ENCODE data around the gene F11R. TPM values are rescaled to one million over a fixed set of nuclear protein-coding genes. Genes with fewer than 3 reads are reported as not detected.
"Not testable (repeated sequence)": the region's sequence is repeated elsewhere in the genome, so short reads cannot be mapped to it uniquely, and the experiment has no call there.

Gene F11R
- total RNA-seq, 1 donor from 2014 or later = 178 TPM

GRCh38 chr1:161037661-161038522 is 16.9 kb upstream of the F11R start:
- intact Hi-C loops (cut with DNase I) = no loop called here
- Histone ChIP-seq H3K27ac (peak overlapping the region; percentile 76), H3K9me3 (no peaks in the 10 kb centered on the region), H3K4me1 (peaks cover 22% of the 10 kb centered on the region), H3K4me3 (peak overlapping the region; percentile 47 to 50), H3K27me3 (no peaks in the 10 kb centered on the region), H3K36me3 (peaks cover 0 to 38% of the 10 kb centered on the region in 2 donors)
- DNase-seq (ENCODE audit: extremely low spot score in 2 of 2) = no peak
- no peak for TF ChIP-seq CTCF (IDR thresholded peaks at IDR 0.05)
- no peak for TF ChIP-seq POLR2AphosphoS5 (IDR thresholded peaks at IDR 0.05; ENCODE audit: insufficient read depth in 1 of 2, low read depth in 1 of 2)
- TF ChIP-seq POLR2A (IDR thresholded peaks at IDR 0.05) = no peak

GRCh38 chr1:161033751-161034150 is 12.8 kb upstream of the F11R start:
- Histone ChIP-seq H3K9me3 (no peaks in the 10 kb centered on the region), H3K27me3 (no peaks in the 10 kb centered on the region), H3K36me3 (no peaks in the 10 kb centered on the region), H3K27ac (no peak overlapping the region), H3K4me3 (no peak overlapping the region), H3K4me1 (peaks cover 11% of the 10 kb centered on the region)
- no peak for TF ChIP-seq CTCF (IDR thresholded peaks at IDR 0.05)
- TF ChIP-seq POLR2AphosphoS5 (IDR thresholded peaks at IDR 0.05; ENCODE audit: insufficient read depth in 1 of 2, low read depth in 1 of 2) = no peak
- no peak for TF ChIP-seq POLR2A (IDR thresholded peaks at IDR 0.05)
- intact Hi-C loops (cut with DNase I) = no loop called here
- no peak for DNase-seq (ENCODE audit: extremely low spot score in 2 of 2)

GRCh38 chr1:161032409-161032808 is 11.5 kb upstream of the F11R start:
- Histone ChIP-seq H3K9me3 (no peaks in the 10 kb centered on the region), H3K27ac (no peak overlapping the region), H3K27me3 (no peaks in the 10 kb centered on the region), H3K36me3 (no peaks in the 10 kb centered on the region), H3K4me3 (no peak overlapping the region), H3K4me1 (no peaks in the 10 kb centered on the region)
- TF ChIP-seq POLR2AphosphoS5 (IDR thresholded peaks at IDR 0.05; ENCODE audit: insufficient read depth in 1 of 2, low read depth in 1 of 2) (no peak), POLR2A (IDR thresholded peaks at IDR 0.05) (no peak), CTCF (IDR thresholded peaks at IDR 0.05) (no peak)
- intact Hi-C loops (cut with DNase I) = no loop called here
- DNase-seq (ENCODE audit: extremely low spot score in 2 of 2) = no peak

- H3K4me1 ChIP-seq = no peaks in the 10 kb centered on the region
- no peaks in the 10 kb centered on the region for H3K27me3 ChIP-seq
- no peaks in the 10 kb centered on the region for H3K36me3 ChIP-seq
- no peak for DNase-seq (ENCODE audit: extremely low spot score in 2 of 2)
- intact Hi-C loops (cut with DNase I) = no loop called here
- H3K4me3 ChIP-seq = no peak overlapping the region
- no peak overlapping the region for H3K27ac ChIP-seq
- no peaks in the 10 kb centered on the region for H3K9me3 ChIP-seq
- TF ChIP-seq POLR2A (IDR thresholded peaks at IDR 0.05) (no peak), CTCF (IDR thresholded peaks at IDR 0.05) (no peak), POLR2AphosphoS5 (IDR thresholded peaks at IDR 0.05; ENCODE audit: insufficient read depth in 1 of 2, low read depth in 1 of 2) (no peak)
Observed at GRCh38 chr1:161031874-161032273, 10.9 kb upstream of the F11R start.

GRCh38 chr1:161029466-161029865 is 8.5 kb upstream of the F11R start:
- H3K27ac ChIP-seq; H3K9me3 ChIP-seq; intact Hi-C loops (cut with DNase I); H3K4me3 ChIP-seq; DNase-seq (ENCODE audit: extremely low spot score in 2 of 2); H3K4me1 ChIP-seq; H3K27me3 ChIP-seq; H3K36me3 ChIP-seq: not testable (repeated sequence)

- H3K27ac ChIP-seq; H3K9me3 ChIP-seq; H3K4me3 ChIP-seq; H3K27me3 ChIP-seq; intact Hi-C loops (cut with DNase I); H3K4me1 ChIP-seq; DNase-seq (ENCODE audit: extremely low spot score in 2 of 2); H3K36me3 ChIP-seq: not testable (repeated sequence)
Observed at GRCh38 chr1:161026954-161027353, 6.0 kb upstream of the F11R start.

GRCh38 chr1:161022432-161022831 is 1.5 kb upstream of the F11R start:
- Histone ChIP-seq H3K4me1 (peaks cover 21% of the 10 kb centered on the region), H3K27ac (peak overlapping the region; percentile 89)
- H3K4me3 ChIP-seq; DNase-seq (ENCODE audit: extremely low spot score in 2 of 2); H3K27me3 ChIP-seq; intact Hi-C loops (cut with DNase I); H3K9me3 ChIP-seq; H3K36me3 ChIP-seq: not testable (repeated sequence)
